ENCODE results near the gene ZC3H7A. TPM values are rescaled to one million over a fixed set of nuclear protein-coding genes. Genes with fewer than 3 reads are reported as not detected.

ZC3H7A gene
- total RNA-seq, 1 experiment from 2014 or later = 42.0 TPM

DNA sequence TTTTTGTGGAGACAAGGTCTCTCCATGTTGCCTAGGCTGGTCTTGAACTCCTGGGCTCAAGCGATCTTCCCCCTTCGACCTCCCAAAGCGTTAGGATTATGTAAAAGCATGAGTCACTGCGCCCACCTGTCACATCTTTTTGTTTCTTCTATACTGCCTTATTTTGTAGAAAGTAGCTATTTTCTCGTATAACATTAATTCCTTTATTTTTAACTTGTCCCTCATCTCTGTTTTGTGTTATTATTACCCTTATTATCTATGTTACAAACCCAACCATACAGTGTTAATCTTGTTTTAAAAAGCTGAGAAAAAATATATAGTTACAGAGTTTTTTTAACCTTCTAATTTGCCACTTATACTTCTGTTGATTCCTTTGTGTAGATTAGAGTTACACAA is 53.0 kb downstream of the ZC3H7A start:
- TF ChIP-seq, protein P1, sequence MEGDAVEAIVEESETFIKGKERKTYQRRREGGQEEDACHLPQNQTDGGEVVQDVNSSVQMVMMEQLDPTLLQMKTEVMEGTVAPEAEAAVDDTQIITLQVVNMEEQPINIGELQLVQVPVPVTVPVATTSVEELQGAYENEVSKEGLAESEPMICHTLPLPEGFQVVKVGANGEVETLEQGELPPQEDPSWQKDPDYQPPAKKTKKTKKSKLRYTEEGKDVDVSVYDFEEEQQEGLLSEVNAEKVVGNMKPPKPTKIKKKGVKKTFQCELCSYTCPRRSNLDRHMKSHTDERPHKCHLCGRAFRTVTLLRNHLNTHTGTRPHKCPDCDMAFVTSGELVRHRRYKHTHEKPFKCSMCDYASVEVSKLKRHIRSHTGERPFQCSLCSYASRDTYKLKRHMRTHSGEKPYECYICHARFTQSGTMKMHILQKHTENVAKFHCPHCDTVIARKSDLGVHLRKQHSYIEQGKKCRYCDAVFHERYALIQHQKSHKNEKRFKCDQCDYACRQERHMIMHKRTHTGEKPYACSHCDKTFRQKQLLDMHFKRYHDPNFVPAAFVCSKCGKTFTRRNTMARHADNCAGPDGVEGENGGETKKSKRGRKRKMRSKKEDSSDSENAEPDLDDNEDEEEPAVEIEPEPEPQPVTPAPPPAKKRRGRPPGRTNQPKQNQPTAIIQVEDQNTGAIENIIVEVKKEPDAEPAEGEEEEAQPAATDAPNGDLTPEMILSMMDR (IDR thresholded peaks at IDR 0.05; ENCODE audit: insufficient read depth in 1 of 2, low read depth in 1 of 2, low read length in 1 of 2, severe bottlenecking in 1 of 2, unreplicated experiment in 1 of 2) = no peak
- Mint-ChIP-seq H3K4me1 (ENCODE audit: low read depth, unreplicated experiment) (peaks cover 20% of the 10 kb centered on the region), H3K36me3 (ENCODE audit: insufficient read depth, unreplicated experiment) (peaks cover 32% of the 10 kb centered on the region), H3K4me3 (ENCODE audit: unreplicated experiment) (peak overlapping the region; percentile 92), H3K27me3 (ENCODE audit: insufficient read depth, unreplicated experiment) (no peaks in the 10 kb centered on the region), H3K27ac (ENCODE audit: unreplicated experiment) (peak overlapping the region; percentile 95), H3K9me3 (ENCODE audit: unreplicated experiment) (no peaks in the 10 kb centered on the region)
- no TSS peak for BruUV-seq (replicated peaks)
- ChIA-PET POLR2A (interaction anchor here (4.1 kb wide), 1 partner anchor 53 kb away, joined by 34 read pairs; the partner anchor contains the start of gene ZC3H7A), CTCF (interaction anchor here (0.7 to 2.4 kb wide), 2 partner anchors 53 to 94 kb away, joined by 3 to 10 read pairs; partner anchors contain the start of gene ZC3H7A)
- no peaks in the 10 kb centered on the region for H3K36me3 ChIP-seq (ENCODE audit: control insufficient read depth, insufficient read depth, low read length)
- H3K27me3 ChIP-seq (replicated peaks; ENCODE audit: control insufficient read depth, insufficient read depth, low read length) = no peaks in the 10 kb centered on the region
- no peak overlapping the region for H3K4me3 ChIP-seq (ENCODE audit: low read depth, low read length)
- no peaks in the 10 kb centered on the region for H3K9me3 ChIP-seq
- intact Hi-C loops (cut with micrococcal nuclease; ENCODE audit: unreplicated experiment) = loop anchor here (5.0 kb wide), 2 partner anchors 53 to 108 kb away; partner anchors contain the start of genes RSL1D1 and ZC3H7A
- DNase-seq = no peak
- peaks cover 60% of the 10 kb centered on the region for H3K4me1 ChIP-seq

DNA sequence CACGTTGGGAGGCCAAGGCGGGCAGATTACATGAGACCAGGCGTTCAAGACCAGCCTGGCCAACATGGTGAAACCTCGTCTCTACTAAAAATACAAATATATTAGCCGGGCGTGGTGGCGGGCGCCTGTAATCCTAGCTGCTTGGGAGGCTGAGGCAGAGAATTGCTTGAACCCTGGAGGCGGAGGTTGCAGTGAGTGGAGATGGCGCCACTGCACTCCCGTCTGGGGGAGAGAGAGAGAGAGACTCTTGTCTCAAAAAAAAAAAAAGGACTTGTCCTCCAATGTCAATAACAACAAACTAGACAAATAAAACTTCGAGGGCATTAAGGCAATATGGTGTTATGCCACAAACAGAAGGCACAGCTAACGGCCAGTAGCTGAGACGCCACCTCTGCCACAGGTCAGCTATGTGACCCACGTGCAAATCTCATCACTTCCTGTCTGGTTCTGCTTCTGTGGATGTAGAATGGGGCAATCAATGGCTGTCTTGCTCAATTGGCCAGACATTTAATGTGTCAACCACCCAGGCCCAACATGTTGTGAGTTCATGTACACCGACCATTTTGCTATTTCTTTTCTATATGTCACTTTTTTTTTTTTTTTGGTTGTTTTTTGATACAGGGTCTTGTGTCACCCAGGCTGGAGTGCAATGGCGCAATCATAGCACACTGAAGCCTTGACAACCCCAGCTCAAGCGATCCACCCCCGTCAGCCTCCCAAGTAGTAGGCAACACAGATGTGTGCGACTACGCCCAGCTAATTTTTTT is 53.6 kb downstream of the ZC3H7A start:
- Histone ChIP-seq H3K36me3 (ENCODE audit: control insufficient read depth, insufficient read depth, low read length) (no peaks in the 10 kb centered on the region), H3K4me1 (peaks cover 55% of the 10 kb centered on the region), H3K4me3 (ENCODE audit: low read depth, low read length) (peak overlapping the region; percentile 84), H3K9me3 (no peaks in the 10 kb centered on the region), H3K27me3 (replicated peaks; ENCODE audit: control insufficient read depth, insufficient read depth, low read length) (no peaks in the 10 kb centered on the region)
- no peaks in the 10 kb centered on the region for H3K9me3 Mint-ChIP-seq (ENCODE audit: unreplicated experiment)
- intact Hi-C loops (cut with micrococcal nuclease; ENCODE audit: unreplicated experiment) = loop anchor here (5.0 kb wide), 2 partner anchors 54 to 109 kb away; partner anchors contain the start of genes RSL1D1 and ZC3H7A
- no peaks in the 10 kb centered on the region for H3K27me3 Mint-ChIP-seq (ENCODE audit: insufficient read depth, unreplicated experiment)
- ChIA-PET POLR2A (interaction anchor here (0.6 to 4.1 kb wide), 8 partner anchors 11 to 1705 kb away, joined by 3 to 34 read pairs (median 4); partner anchors contain the start of gene ZC3H7A), CTCF (interaction anchor here (0.7 to 2.4 kb wide), 2 partner anchors 54 to 95 kb away, joined by 3 to 10 read pairs; partner anchors contain the start of gene ZC3H7A)
- TF ChIP-seq, protein P1 (IDR thresholded peaks at IDR 0.05; ENCODE audit: insufficient read depth in 1 of 2, low read depth in 1 of 2, low read length in 1 of 2, severe bottlenecking in 1 of 2, unreplicated experiment in 1 of 2) = no peak
- peaks cover 17% of the 10 kb centered on the region for H3K4me1 Mint-ChIP-seq (ENCODE audit: low read depth, unreplicated experiment)
- BruUV-seq (replicated peaks) = TSS peak; percentile 92
- peaks cover 27% of the 10 kb centered on the region for H3K36me3 Mint-ChIP-seq (ENCODE audit: insufficient read depth, unreplicated experiment)
- peak overlapping the region; percentile 92 for H3K4me3 Mint-ChIP-seq (ENCODE audit: unreplicated experiment)
- peak; percentile 56 to 61 for DNase-seq
- peak overlapping the region; percentile 95 for H3K27ac Mint-ChIP-seq (ENCODE audit: unreplicated experiment)

DNA sequence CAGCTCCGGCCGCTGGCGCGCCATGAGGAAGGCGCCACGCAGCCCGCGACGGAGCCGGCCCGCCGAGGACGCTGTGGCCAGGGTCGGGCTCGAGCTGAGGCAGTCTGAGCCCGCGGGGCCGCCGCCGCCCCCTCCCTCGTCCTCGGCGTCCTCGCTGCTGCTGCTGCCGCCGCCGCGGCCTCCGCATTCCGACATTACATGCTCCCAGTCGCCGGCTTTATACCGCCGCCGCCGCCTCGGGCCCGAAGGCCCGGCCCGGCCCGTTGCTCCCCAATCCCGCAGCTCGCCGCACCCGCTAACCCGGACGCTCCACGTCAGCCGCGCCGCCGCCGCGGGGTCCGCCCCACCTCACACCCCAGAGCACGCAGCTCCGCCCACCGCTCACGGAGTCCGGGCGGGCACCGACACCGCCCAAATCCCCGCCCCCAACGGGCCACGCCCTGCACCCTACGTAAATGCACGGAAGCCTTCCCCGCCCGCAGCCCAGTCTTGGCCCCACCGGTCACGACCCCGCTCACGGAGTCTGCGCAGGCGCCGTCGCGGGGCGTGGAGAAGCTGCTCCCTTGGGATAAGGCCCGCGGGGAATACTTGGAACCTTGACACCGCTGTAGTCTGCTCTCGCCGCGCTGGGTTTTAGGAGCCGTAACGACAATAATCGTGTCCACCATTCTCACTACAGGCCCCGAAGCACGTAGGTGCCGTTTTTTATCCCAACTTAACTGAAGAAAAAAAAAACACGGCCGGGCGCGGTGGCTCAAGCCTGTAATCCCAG is 54.3 kb downstream of the ZC3H7A start, which contains the start of gene TXNDC11:
TSS of gene TXNDC11 (minus strand) at position 322 of the 772 bp plus-strand sequence. CDS start at position 195, 127 bp downstream.
- intact Hi-C loops (cut with micrococcal nuclease; ENCODE audit: unreplicated experiment) = loop anchor here (5.0 kb wide), 2 partner anchors 55 to 110 kb away; partner anchors contain the start of genes RSL1D1 and ZC3H7A
- H3K27me3 ChIP-seq (replicated peaks; ENCODE audit: control insufficient read depth, insufficient read depth, low read length) = no peaks in the 10 kb centered on the region
- H3K9me3 Mint-ChIP-seq (ENCODE audit: unreplicated experiment) = no peaks in the 10 kb centered on the region
- H3K27me3 Mint-ChIP-seq (ENCODE audit: insufficient read depth, unreplicated experiment) = no peaks in the 10 kb centered on the region
- H3K36me3 Mint-ChIP-seq (ENCODE audit: insufficient read depth, unreplicated experiment) = peaks cover 28% of the 10 kb centered on the region
- peak within 1 kb of the TSS; percentile 84 for H3K4me3 ChIP-seq (ENCODE audit: low read depth, low read length)
- DNase-seq = peak; percentile 98 to 99
- no peaks in the 10 kb centered on the region for H3K9me3 ChIP-seq
- TF ChIP-seq, protein P1 (IDR thresholded peaks at IDR 0.05; ENCODE audit: insufficient read depth in 1 of 2, low read depth in 1 of 2, low read length in 1 of 2, severe bottlenecking in 1 of 2, unreplicated experiment in 1 of 2) = no peak
- no peaks in the 10 kb centered on the region for H3K36me3 ChIP-seq (ENCODE audit: control insufficient read depth, insufficient read depth, low read length)
- peak within 1 kb of the TSS; percentile 92 for H3K4me3 Mint-ChIP-seq (ENCODE audit: unreplicated experiment)
- H3K27ac Mint-ChIP-seq (ENCODE audit: unreplicated experiment) = peak within 1 kb of the TSS; percentile 95
- ChIA-PET POLR2A (interaction anchor here (0.6 to 4.1 kb wide), 9 partner anchors 10 to 1706 kb away, joined by 3 to 34 read pairs (median 4); partner anchors contain the start of gene ZC3H7A), CTCF (interaction anchor here (2.4 kb wide), 1 partner anchor 55 kb away, joined by 10 read pairs; the partner anchor contains the start of gene ZC3H7A)
- BruUV-seq (replicated peaks) = no TSS peak
- H3K4me1 Mint-ChIP-seq (ENCODE audit: low read depth, unreplicated experiment) = peaks cover 16% of the 10 kb centered on the region
- peaks cover 48% of the 10 kb centered on the region for H3K4me1 ChIP-seq

Data from Caco-2 (cell line).